Hematopoietic multipotent progenitor cell treated with erythropoietin and hydrocortisone succinate and interleukin-3 and kit ligand, for 8 days (in vitro differentiated cells): Measurements from ENCODE around the gene SLK.

Experiments
- DNase-seq: peaks from one replicate; pipeline ENCODE4 v3.0.0-alpha.2; 2015

Gene SLK

GRCh38 chr10:104057717-104058116 lies 90.8 kb downstream of the SLK start:
- DNase-seq: no peak

- DNase-seq: no peak
Measured at GRCh38 chr10:104059364-104059763, 92.4 kb downstream of the SLK start.

- DNase-seq: no peak
Measured at GRCh38 chr10:104061196-104061595, 94.3 kb downstream of the SLK start.

GRCh38 chr10:104065748-104066147 lies 98.8 kb downstream of the SLK start:
- DNase-seq: no peak

GRCh38 chr10:104066945-104067344 lies 100.0 kb downstream of the SLK start:
- no peak for DNase-seq

GRCh38 chr10:104067525-104067924 lies 100.6 kb downstream of the SLK start:
- no peak for DNase-seq

GRCh38 chr10:104069613-104070012 lies 102.7 kb downstream of the SLK start:
- DNase-seq: peak; percentile 41

- DNase-seq: no peak
Measured at GRCh38 chr10:104072786-104073185, 105.8 kb downstream of the SLK start.

- no peak for DNase-seq
Measured at GRCh38 chr10:104074505-104074904, 107.6 kb downstream of the SLK start.

GRCh38 chr10:104076743-104077160 lies 109.8 kb downstream of the SLK start:
- no peak for DNase-seq

GRCh38 chr10:104077247-104077646 lies 110.3 kb downstream of the SLK start:
- no peak for DNase-seq

- DNase-seq: no peak
Measured at GRCh38 chr10:104077663-104078151, 110.8 kb downstream of the SLK start.
